ENCODE data around the gene C9orf78. TPM values are rescaled to one million over a fixed set of nuclear protein-coding genes. Genes with fewer than 3 reads are reported as not detected.

Gene C9orf78
- total and polyA plus RNA-seq, 9 of the 15 experiments (the other 6 are each of a cell fraction or from before 2014, with no cell fraction given), result 94.6 to 266 (median 202) TPM

DNA sequence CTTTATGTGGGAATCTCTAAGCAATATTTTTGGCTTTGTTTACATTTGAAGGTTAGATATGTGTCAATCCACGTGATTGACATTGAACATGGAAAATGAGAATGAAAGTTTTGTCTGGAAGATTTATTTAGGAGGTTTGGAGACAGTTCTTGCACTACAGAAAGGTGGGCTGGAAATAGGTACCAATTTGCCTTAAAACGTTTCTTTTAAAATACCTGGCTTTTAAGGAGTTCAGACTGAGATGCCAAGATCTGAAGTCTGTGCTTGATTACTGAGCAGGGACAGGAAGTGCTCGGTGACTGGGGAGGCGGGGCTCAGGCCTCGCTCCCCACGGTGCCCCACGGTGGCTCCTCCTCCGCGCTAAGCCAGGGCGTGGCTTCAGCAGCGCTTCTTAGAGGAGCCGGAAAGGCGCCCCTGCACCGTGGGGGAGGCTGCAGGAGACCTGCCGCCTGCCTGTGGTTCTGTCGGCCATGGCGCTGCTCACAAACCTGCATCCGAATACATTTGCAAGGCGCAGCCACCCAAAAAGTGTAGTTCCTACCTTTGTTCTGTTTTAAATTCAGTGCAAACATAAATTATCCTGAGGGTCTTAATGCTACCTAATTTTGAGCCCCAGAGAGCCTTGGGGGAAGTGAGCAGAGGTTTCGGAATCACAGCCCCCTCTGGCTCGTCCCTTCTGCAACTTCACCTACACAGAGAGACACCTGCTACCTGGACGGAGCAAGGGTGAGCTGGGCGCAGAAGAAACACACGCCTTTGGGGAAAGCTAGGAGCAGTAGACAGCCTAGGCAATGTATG lies 49.3 kb upstream of the C9orf78 start:
- peaks cover 37% of the 10 kb centered on the region for H3K36me3 ChIP-seq (ENCODE audit: control insufficient read depth, insufficient read depth, low read length)
- ATAC-seq (peak; percentile 82), DNase-seq (ENCODE audit: extremely low read depth in 1 of 4, low spot score in 3 of 4) (peak; percentile 95 to 100 (median 96)), FAIRE-seq (peak; percentile 93)
- H3K9ac ChIP-seq (ENCODE audit: insufficient read depth in 1 of 2, low read depth in 2 of 2, low read length in 2 of 2), result peak overlapping the region; percentile 94 to 95
- peaks cover 50 to 53% of the 10 kb centered on the region in 2 experiments for H3K4me1 ChIP-seq (replicated peaks in 1 of 2; ENCODE audit: control insufficient read depth in 2 of 2, insufficient read depth in 2 of 2, low read length in 2 of 2)
- H3K9me1 ChIP-seq (ENCODE audit: control insufficient read depth, insufficient read depth, low read length), result no peaks in the 10 kb centered on the region
- ChIA-PET POLR2A (interaction anchor here (0.6 to 1.3 kb wide), 7 partner anchors 8 to 1694 kb away, joined by 3 to 6 read pairs (median 3); no protein-coding TSS in a partner anchor), CTCF (ENCODE audit: low intra/inter-chr PET ratio) (interaction anchor here (0.8 to 3.2 kb wide), 4 partner anchors 215 to 458 kb away, joined by 3 to 27 read pairs (median 4); no protein-coding TSS in a partner anchor)
- no peaks in the 10 kb centered on the region for H4K20me1 ChIP-seq (replicated peaks; ENCODE audit: control insufficient read depth, insufficient read depth, low read length)
- H2AFZ ChIP-seq (ENCODE audit: low read depth, low read length), result peak overlapping the region; percentile 87
- H3K4me3 ChIP-seq, result peak overlapping the region; percentile 48
- intact Hi-C loops (cut with micrococcal nuclease) (loop anchor here (1.0 to 10.0 kb wide), 10 partner anchors 21 to 1724 kb away; partner anchors contain the start of genes ASB6, BBLN, C9orf78 and GPR107), in situ Hi-C loops (cut with MboI) (loop anchor here (10.0 kb wide), 1 partner anchor 1560 kb away; the partner anchor contains the start of genes COQ4 and TRUB2)
- H3K27me3 ChIP-seq (ENCODE audit: control insufficient read depth in 2 of 2, insufficient read depth in 2 of 2, low read length in 2 of 2), result no peaks in the 10 kb centered on the region; a peak in 1 of 5 replicates
- BruUV-seq (replicated peaks), result no TSS peak
- peak overlapping the region; percentile 95 for H3K4me2 ChIP-seq (ENCODE audit: insufficient read depth, low read length)
- 4% methylated on average over 24 of the region's 24 CpGs for WGBS (ENCODE audit: insufficient coverage, low coverage, missing lambda C conversion rate)
- no peaks in the 10 kb centered on the region for H3K9me3 ChIP-seq (replicated peaks; ENCODE audit: control insufficient read depth, insufficient read depth, low read depth, low read length)
- H3K27ac ChIP-seq (ENCODE audit: extremely low read depth, low read depth, low read length), result peak overlapping the region; percentile 91
- H3K79me2 ChIP-seq (ENCODE audit: control insufficient read depth, insufficient read depth, low read length), result peaks cover 46% of the 10 kb centered on the region
- TF ChIP-seq, protein P1, sequence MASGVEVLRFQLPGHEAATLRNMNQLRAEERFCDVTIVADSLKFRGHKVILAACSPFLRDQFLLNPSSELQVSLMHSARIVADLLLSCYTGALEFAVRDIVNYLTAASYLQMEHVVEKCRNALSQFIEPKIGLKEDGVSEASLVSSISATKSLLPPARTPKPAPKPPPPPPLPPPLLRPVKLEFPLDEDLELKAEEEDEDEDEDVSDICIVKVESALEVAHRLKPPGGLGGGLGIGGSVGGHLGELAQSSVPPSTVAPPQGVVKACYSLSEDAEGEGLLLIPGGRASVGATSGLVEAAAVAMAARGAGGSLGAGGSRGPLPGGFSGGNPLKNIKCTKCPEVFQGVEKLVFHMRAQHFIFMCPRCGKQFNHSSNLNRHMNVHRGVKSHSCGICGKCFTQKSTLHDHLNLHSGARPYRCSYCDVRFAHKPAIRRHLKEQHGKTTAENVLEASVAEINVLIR (CRISPR knock-in tag; IDR thresholded peaks at IDR 0.05), result no peak
- TF ChIP-seq GTF2F1 (IDR thresholded peaks at IDR 0.05; ENCODE audit: low read depth, low read length) (peak; percentile 69; the same call in 1 of the 2 replicates), ZFP30 (CRISPR knock-in tag; IDR thresholded peaks at IDR 0.05; ENCODE audit: borderline replicate concordance) (0 out of 2 replicates have a peak, but pooled peaks have one; percentile 2), MCM2 (IDR thresholded peaks at IDR 0.05; ENCODE audit: low read depth) (no peak), HNRNPLL (IDR thresholded peaks at IDR 0.05; ENCODE audit: low read depth, low read length, poor library complexity, severe bottlenecking) (peak; percentile 37), ZZZ3 (IDR thresholded peaks at IDR 0.05) (no peak), ZNF354B (CRISPR knock-in tag; IDR thresholded peaks at IDR 0.05) (peak; percentile 59; the same call in 1 of the 2 replicates), RFX7 (CRISPR knock-in tag; IDR thresholded peaks at IDR 0.05) (peak; percentile 73; the same call in 1 of the 2 replicates), TBL1XR1 (IDR thresholded peaks at IDR 0.05; ENCODE audit: low read length in 2 of 2) (peak in 1 of 2 experiments; percentile 79; a peak in 2 of 4 replicates), SRSF7 (optimal IDR thresholded peaks at IDR 0.05; ENCODE audit: low read depth, low read length) (no peak), JUND (IDR thresholded peaks at IDR 0.05; ENCODE audit: borderline replicate concordance, low read depth, low read length) (peak; percentile 74), JUND (tag; IDR thresholded peaks at IDR 0.05; ENCODE audit: borderline replicate concordance, low read depth, low read length) (no peak), ZFP36 (IDR thresholded peaks at IDR 0.05; ENCODE audit: low read depth, low read length, partially characterized antibody) (peak; percentile 22), CCNT2 (IDR thresholded peaks at IDR 0.05; ENCODE audit: borderline replicate concordance, extremely low read depth, insufficient read length, low read depth, low read length) (no peak), SMARCC2 (IDR thresholded peaks at IDR 0.05; ENCODE audit: low read depth) (no peak), MED1 (CRISPR knock-in tag; IDR thresholded peaks at IDR 0.05; ENCODE audit: borderline replicate concordance) (no peak)
- TF ChIP-seq, protein P2, sequence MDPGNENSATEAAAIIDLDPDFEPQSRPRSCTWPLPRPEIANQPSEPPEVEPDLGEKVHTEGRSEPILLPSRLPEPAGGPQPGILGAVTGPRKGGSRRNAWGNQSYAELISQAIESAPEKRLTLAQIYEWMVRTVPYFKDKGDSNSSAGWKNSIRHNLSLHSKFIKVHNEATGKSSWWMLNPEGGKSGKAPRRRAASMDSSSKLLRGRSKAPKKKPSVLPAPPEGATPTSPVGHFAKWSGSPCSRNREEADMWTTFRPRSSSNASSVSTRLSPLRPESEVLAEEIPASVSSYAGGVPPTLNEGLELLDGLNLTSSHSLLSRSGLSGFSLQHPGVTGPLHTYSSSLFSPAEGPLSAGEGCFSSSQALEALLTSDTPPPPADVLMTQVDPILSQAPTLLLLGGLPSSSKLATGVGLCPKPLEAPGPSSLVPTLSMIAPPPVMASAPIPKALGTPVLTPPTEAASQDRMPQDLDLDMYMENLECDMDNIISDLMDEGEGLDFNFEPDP (CRISPR knock-in tag; IDR thresholded peaks at IDR 0.05), result peak; percentile 61; the same call in 1 of the 2 replicates
